ENCODE data around the gene MAML1. TPM values are rescaled to one million over a fixed set of nuclear protein-coding genes. Genes with fewer than 3 reads are reported as not detected.
A peak's percentile ranks its signal among the peaks of the same experiment; 100 is the strongest.

Gene MAML1
- polyA plus RNA-seq, 1 of the 3 experiments (the other 2 are of a cell fraction) = 8.1 TPM

DNA sequence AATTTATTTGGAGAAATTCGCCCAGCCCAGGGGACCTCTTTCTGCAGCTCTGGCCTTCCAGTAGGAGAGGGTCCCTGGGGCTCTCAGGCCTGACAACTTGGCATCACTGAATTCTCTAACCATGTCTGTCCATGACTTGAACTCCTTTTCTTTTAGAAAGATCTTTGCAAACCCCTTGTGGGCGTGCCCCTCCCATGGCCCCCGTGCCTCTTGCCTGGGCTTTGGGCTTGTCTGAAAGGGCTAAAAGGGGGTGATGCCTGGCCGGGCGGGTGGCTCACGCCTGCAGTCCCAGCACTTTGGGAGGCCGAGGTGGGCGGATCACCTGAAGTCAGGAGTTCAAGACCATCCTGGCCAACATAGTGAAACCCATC lies 84.8 kb downstream of the MAML1 start:
- Histone ChIP-seq H3K4me2 (no peak overlapping the region), H3K36me3 (replicated peaks in 1 of 2; ENCODE audit: control insufficient read depth in 1 of 2, insufficient read depth in 2 of 2, low read length in 1 of 2) (peaks cover 6 to 13% of the 10 kb centered on the region in 2 experiments), H3K9me3 (no peaks in the 10 kb centered on the region), H3K9me2 (no peaks in the 10 kb centered on the region), H3K9ac (no peak overlapping the region), H3K79me2 (ENCODE audit: insufficient read depth) (peaks cover 23% of the 10 kb centered on the region), H3F3A (replicated peaks; ENCODE audit: insufficient read depth) (peaks cover 10% of the 10 kb centered on the region), H3K4me1 (ENCODE audit: control insufficient read depth in 1 of 2, insufficient read depth in 2 of 2, low read depth in 1 of 2, low read length in 1 of 2) (peaks cover 16 to 32% of the 10 kb centered on the region in 2 experiments), H4K20me1 (ENCODE audit: insufficient read depth) (peaks cover 15% of the 10 kb centered on the region), H3K27ac (ENCODE audit: low read depth in 2 of 2, low read length in 1 of 2) (peak overlapping the region in 1 of 2 experiments; percentile 94; a peak in 1 of 4 replicates), H3K4me3 (ENCODE audit: low read depth in 2 of 2, low read length in 1 of 2) (no peak overlapping the region), H3K27me3 (ENCODE audit: insufficient read depth) (no peaks in the 10 kb centered on the region), H2AFZ (ENCODE audit: low read depth) (no peak overlapping the region)
- 98% methylated on average over 7 of the region's 8 CpGs for WGBS (ENCODE audit: low lambda C conversion rate)
- no peak for DNase-seq
- TF ChIP-seq EZH2phosphoT487 (IDR thresholded peaks at IDR 0.05; ENCODE audit: borderline replicate concordance, low read depth) (no peak), GATA2 (CRISPR knock-in tag; IDR thresholded peaks at IDR 0.05) (no peak), MEF2A (IDR thresholded peaks at IDR 0.05; ENCODE audit: borderline replicate concordance, low read depth) (no peak), JUND (IDR thresholded peaks at IDR 0.05) (no peak), GABPA (IDR thresholded peaks at IDR 0.05; ENCODE audit: low read depth) (no peak), YY1 (IDR thresholded peaks at IDR 0.05; ENCODE audit: low read depth) (no peak), TEAD4 (IDR thresholded peaks at IDR 0.05; ENCODE audit: borderline replicate concordance, insufficient read depth) (no peak), CHD2 (IDR thresholded peaks at IDR 0.05; ENCODE audit: low read length, partially characterized antibody) (no peak), FOSL2 (IDR thresholded peaks at IDR 0.05; ENCODE audit: borderline replicate concordance, low read depth) (no peak), FOXJ3 (CRISPR knock-in tag; IDR thresholded peaks at IDR 0.05) (no peak), TAF1 (IDR thresholded peaks at IDR 0.05; ENCODE audit: borderline replicate concordance, low read depth, low read length) (no peak), NRF1 (IDR thresholded peaks at IDR 0.05; ENCODE audit: low read depth, low read length) (no peak)
- TF ChIP-seq, protein P1, sequence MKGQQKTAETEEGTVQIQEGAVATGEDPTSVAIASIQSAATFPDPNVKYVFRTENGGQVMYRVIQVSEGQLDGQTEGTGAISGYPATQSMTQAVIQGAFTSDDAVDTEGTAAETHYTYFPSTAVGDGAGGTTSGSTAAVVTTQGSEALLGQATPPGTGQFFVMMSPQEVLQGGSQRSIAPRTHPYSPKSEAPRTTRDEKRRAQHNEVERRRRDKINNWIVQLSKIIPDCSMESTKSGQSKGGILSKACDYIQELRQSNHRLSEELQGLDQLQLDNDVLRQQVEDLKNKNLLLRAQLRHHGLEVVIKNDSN (IDR thresholded peaks at IDR 0.05; ENCODE audit: borderline replicate concordance, low read depth) = no peak
- TF ChIP-seq, protein P2, sequence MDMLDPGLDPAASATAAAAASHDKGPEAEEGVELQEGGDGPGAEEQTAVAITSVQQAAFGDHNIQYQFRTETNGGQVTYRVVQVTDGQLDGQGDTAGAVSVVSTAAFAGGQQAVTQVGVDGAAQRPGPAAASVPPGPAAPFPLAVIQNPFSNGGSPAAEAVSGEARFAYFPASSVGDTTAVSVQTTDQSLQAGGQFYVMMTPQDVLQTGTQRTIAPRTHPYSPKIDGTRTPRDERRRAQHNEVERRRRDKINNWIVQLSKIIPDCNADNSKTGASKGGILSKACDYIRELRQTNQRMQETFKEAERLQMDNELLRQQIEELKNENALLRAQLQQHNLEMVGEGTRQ (IDR thresholded peaks at IDR 0.05; ENCODE audit: borderline replicate concordance, low read depth, low read length) = no peak
- TF ChIP-seq, protein P3, sequence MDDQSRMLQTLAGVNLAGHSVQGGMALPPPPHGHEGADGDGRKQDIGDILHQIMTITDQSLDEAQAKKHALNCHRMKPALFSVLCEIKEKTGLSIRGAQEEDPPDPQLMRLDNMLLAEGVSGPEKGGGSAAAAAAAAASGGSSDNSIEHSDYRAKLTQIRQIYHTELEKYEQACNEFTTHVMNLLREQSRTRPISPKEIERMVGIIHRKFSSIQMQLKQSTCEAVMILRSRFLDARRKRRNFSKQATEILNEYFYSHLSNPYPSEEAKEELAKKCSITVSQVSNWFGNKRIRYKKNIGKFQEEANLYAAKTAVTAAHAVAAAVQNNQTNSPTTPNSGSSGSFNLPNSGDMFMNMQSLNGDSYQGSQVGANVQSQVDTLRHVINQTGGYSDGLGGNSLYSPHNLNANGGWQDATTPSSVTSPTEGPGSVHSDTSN (IDR thresholded peaks at IDR 0.05) = no peak
- TF ChIP-seq, protein P4, sequence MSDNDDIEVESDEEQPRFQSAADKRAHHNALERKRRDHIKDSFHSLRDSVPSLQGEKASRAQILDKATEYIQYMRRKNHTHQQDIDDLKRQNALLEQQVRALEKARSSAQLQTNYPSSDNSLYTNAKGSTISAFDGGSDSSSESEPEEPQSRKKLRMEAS (IDR thresholded peaks at IDR 0.05; ENCODE audit: low read depth) = no peak
- ChIA-PET CTCF (no interaction called here), POLR2A (no interaction called here)

All from SK-N-SH (cell line).